Activated T-cell treated with anti-CD3 and anti-CD28 coated beads, Interleukin-2, amount 50 U/mL, for 4 hours (primary cell): ENCODE measurements around the gene IGFBP6. TPM values are rescaled to one million over a fixed set of nuclear protein-coding genes. Genes with fewer than 3 reads are reported as not detected.
"Not testable (repeated sequence)": the region's sequence is repeated elsewhere in the genome, so short reads cannot be mapped to it uniquely, and the experiment has no call there.

Experiments
- ATAC-seq, 2 donors: fragments of 200-7000 bp; cut with Tn5 transposase; one replicate each; pipeline ENCODE4 v1.10.0; 2021
- DNase-seq: peaks from one replicate; pipeline ENCODE4 v3.0.0-alpha.2; 2020
- H3K27me3 Mint-ChIP-seq: one replicate; pipeline ENCODE4 v1.8.0; 2021; ENCODE audit warnings: low read depth, mixed read lengths
- H3K36me3 Mint-ChIP-seq: one replicate; pipeline ENCODE4 v1.8.0; 2022; ENCODE audit warnings: mixed read lengths; ENCODE audit not compliant: insufficient read depth
- H3K4me1 Mint-ChIP-seq: one replicate; pipeline ENCODE4 v1.8.0; 2021; ENCODE audit warnings: low read depth, mixed read lengths
- H3K4me3 Mint-ChIP-seq: one replicate; pipeline ENCODE4 v1.8.0; 2021; ENCODE audit warnings: mild to moderate bottlenecking, moderate library complexity, mixed read lengths
- H3K9me3 Mint-ChIP-seq: one replicate; pipeline ENCODE4 v1.8.0; 2021; ENCODE audit warnings: mixed read lengths
- total RNA-seq, 3 donors: library from RNA; stranded (reverse); gene quantifications; one replicate each; pipeline ENCODE4 v1.2.1, GENCODE V29; 2021

The IGFBP6 gene
- total RNA-seq, 3 donors from 2014 or later, result 0.29 to 0.43 (median 0.38) TPM

DNA sequence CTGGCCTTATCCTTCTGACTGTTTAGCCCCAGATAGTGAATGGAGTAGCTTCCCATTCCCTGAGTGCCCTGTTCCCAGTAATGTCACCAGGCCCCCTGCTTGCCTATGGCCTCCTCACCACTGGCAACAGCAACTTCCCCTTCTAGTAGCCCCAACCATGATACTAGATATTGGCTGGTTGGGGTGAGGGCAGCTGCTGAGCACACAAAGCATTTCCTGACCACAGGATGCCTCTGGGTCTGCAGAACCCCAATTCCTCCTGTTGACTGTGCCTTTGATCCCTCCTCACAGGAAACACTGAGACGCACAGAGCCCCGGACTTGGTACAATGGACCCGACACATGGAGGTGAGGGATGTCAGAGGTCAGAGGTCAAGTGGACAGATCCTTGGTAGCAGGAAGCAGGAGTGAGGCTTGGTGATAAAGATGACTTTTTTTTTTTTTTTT lies 6.4 kb downstream of the IGFBP6 start:
- Mint-ChIP-seq H3K4me1 (peaks cover 35% of the 10 kb centered on the region), H3K36me3 (no peaks in the 10 kb centered on the region), H3K4me3 (no peak overlapping the region), H3K9me3 (no peaks in the 10 kb centered on the region), H3K27me3 (no peaks in the 10 kb centered on the region)
- DNase-seq (no peak), ATAC-seq (no peak)

DNA sequence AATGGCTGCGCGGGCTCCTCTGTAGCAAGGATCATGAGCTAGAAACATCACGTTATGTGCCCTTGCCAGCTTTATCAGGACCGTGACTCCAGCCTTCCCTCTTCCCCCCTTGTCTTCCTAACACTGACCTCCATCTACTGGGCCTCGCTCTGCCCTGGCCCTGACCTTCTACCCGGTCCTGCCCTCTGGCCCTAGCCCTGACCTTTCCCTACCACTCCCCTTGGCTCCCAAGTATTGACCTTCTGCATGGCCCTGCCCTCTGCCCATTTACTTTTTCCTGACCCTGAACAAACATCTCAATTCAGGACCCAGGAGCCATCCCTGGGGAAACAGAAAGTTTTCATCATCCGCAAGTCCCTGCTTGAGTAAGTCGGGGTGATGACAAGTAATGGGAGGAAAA lies 7.8 kb downstream of the IGFBP6 start:
- H3K36me3 Mint-ChIP-seq, result no peaks in the 10 kb centered on the region
- no peaks in the 10 kb centered on the region for H3K27me3 Mint-ChIP-seq
- ATAC-seq, result no peak
- H3K4me3 Mint-ChIP-seq, result no peak overlapping the region
- H3K4me1 Mint-ChIP-seq, result peaks cover 29% of the 10 kb centered on the region
- DNase-seq, result no peak
- H3K9me3 Mint-ChIP-seq, result no peaks in the 10 kb centered on the region

DNA sequence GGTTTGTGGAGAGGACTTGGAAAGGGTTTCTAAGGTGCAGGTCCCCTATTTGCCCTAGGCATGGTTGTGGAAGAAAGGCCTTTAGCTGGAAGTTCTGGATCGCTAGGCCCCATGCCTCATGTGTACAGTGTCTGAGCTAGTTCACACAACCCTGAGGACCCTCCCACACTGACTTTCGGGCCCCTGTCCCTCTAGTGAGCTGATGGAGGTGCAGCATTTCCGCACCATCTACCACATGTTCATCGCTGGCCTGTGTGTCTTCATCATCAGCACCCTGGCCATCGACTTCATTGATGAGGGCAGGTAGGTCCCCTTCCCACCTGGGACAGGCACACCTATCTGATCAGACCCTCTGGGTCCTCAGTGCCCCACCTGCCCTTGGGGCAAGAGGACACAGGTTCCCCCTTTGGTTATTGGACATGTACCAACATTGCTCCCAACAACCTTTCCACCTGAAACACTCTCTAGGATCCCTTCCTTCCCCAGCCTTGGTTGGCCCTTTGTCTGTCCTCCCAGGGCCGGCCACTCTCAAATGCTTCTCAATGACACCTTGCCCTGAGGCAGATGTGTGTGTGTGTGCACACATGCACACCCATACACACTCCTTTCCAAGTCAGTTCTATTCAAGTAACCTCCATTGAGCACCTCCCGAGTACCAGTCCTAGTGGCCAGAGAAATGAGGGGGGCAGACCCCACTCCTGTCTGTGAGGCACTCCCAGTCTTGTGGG lies 8.4 kb downstream of the IGFBP6 start:
- DNase-seq (no peak), ATAC-seq (no peak)
- no peaks in the 10 kb centered on the region for H3K36me3 Mint-ChIP-seq
- no peaks in the 10 kb centered on the region for H3K9me3 Mint-ChIP-seq
- no peaks in the 10 kb centered on the region for H3K27me3 Mint-ChIP-seq
- H3K4me3 Mint-ChIP-seq, result no peak overlapping the region
- H3K4me1 Mint-ChIP-seq, result peaks cover 28% of the 10 kb centered on the region

DNA sequence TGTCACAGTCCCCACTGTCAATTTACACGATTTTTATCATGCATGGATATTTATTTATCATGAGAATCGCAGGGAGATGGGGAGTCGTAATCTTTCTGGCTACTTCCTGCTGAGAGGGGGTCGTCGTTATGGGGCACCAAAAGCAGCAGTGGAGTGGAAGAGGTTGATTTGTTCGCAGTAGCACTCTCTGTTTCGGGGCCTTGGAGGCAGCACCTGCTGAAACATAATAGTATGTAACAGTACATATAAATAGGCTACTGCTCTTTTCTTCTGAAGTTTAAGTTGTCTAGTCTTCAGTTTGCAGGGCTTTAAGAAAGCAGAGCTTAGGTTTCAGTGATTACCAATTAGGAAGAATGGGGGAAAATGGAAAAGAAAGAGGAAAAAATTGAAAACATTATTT lies 9.7 kb downstream of the IGFBP6 start:
- Mint-ChIP-seq H3K27me3 (no peaks in the 10 kb centered on the region), H3K4me1 (peaks cover 22% of the 10 kb centered on the region), H3K9me3 (no peaks in the 10 kb centered on the region), H3K4me3 (no peak overlapping the region), H3K36me3 (no peaks in the 10 kb centered on the region)
- no peak for DNase-seq
- no peak for ATAC-seq

DNA sequence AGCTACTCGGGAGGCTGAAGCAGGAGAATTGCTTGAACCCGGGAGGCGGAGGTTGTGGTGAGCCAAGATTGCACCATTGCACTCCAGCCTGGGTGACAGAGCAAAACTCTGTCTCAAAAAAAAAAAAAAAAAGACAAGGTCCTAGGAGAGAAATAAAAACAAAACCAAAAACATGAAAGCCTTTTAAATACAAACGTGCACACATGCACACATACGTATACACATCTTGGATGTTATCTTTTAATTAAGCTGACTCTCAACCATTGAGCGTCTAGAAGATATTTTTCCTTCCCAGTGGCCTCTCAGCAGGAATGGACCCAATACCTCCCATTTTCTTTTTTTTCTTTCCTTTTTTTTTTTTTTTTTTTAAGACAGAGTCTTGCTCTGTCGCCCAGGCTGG lies 15.0 kb downstream of the IGFBP6 start:
- not testable (repeated sequence) for H3K4me3 Mint-ChIP-seq, H3K36me3 Mint-ChIP-seq, DNase-seq, H3K4me1 Mint-ChIP-seq, ATAC-seq, H3K9me3 Mint-ChIP-seq, H3K27me3 Mint-ChIP-seq

DNA sequence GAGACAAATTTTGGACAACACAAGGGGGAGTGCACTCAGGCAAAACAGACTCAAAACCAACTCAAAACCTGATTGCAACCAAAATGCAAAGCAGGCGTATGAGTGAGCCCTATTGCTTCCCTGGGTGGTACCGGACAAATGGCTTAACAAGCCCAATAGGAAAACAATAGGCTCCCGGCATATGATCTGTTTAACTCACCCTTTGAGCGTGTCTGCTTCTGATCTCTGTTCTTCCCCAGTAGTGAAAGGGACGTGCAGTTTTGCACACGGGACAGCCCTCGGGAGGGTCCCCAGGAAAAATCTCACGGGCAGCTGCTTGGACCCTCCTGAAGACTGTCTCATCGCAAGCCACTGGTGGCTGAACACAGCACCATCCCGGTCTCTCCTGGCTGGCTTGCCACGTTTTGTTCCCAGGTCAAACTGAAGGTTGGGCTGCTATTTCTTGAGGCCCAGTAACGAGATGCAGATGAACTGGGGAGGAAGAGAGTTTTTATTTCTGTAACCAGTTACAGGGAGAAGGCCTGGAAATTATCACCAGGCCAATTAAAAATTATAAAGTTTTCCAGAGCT lies 15.8 kb downstream of the IGFBP6 start:
- no peak overlapping the region for H3K4me3 Mint-ChIP-seq
- no peaks in the 10 kb centered on the region for H3K4me1 Mint-ChIP-seq
- H3K27me3 Mint-ChIP-seq, result no peaks in the 10 kb centered on the region
- no peaks in the 10 kb centered on the region for H3K9me3 Mint-ChIP-seq
- DNase-seq (no peak), ATAC-seq (no peak)
- H3K36me3 Mint-ChIP-seq, result no peaks in the 10 kb centered on the region

DNA sequence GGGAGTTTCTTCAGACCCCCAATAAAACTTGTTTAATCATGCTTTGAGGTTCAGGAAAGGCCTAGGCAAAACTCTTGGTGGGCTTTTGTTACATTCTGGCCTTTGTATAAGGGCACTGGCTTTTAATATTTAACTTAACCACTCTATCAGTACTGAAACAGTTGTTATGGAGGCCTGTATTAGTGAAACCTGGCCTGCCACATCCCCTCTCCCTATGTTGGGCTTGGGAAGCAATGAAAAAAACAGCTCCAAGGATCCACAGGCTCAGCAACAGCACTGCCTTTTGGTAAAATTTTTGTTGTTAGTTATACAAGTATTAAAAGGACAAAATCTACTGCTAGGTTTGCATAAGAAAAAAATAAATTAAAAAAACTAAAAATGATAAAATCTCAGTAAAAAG lies 16.5 kb downstream of the IGFBP6 start:
- DNase-seq, result no peak
- Mint-ChIP-seq H3K4me3 (no peak overlapping the region), H3K36me3 (no peaks in the 10 kb centered on the region), H3K27me3 (no peaks in the 10 kb centered on the region), H3K9me3 (no peaks in the 10 kb centered on the region), H3K4me1 (no peaks in the 10 kb centered on the region)
- no peak for ATAC-seq

DNA sequence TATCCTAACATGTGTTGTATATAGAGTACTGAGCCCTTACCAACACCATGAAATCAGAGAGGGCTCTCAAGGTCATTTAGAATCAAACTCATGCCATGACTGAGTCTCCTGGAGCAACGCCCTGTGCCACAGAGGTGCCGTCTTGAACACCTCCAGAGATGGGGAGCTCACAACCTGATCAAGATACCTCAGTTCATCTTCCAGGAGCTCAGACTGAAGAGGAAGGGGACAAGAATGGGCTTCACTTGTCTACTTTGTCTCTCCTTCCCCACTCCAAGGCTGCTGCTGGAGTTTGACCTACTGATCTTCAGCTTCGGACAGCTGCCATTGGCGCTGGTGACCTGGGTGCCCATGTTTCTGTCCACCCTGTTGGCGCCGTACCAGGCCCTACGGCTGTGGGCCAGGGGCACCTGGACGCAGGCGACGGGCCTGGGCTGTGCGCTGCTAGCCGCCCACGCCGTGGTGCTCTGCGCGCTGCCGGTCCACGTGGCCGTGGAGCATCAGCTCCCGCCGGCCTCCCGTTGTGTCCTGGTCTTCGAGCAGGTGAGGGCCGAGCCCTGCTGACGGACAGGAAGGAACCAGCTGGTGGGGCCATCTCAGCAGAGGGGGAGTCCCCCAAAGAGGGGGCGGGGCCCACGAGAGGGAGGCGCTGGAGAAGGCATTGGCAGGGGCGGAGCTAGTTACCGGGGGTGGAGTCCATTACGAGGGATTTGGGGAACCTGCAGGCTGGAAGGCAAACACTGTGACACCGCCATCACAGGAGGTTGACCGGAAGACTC lies 17.8 kb downstream of the IGFBP6 start:
- Mint-ChIP-seq H3K27me3 (no peaks in the 10 kb centered on the region), H3K4me1 (no peaks in the 10 kb centered on the region), H3K36me3 (no peaks in the 10 kb centered on the region), H3K9me3 (no peaks in the 10 kb centered on the region), H3K4me3 (no peak overlapping the region)
- DNase-seq, result no peak
- no peak for ATAC-seq

DNA sequence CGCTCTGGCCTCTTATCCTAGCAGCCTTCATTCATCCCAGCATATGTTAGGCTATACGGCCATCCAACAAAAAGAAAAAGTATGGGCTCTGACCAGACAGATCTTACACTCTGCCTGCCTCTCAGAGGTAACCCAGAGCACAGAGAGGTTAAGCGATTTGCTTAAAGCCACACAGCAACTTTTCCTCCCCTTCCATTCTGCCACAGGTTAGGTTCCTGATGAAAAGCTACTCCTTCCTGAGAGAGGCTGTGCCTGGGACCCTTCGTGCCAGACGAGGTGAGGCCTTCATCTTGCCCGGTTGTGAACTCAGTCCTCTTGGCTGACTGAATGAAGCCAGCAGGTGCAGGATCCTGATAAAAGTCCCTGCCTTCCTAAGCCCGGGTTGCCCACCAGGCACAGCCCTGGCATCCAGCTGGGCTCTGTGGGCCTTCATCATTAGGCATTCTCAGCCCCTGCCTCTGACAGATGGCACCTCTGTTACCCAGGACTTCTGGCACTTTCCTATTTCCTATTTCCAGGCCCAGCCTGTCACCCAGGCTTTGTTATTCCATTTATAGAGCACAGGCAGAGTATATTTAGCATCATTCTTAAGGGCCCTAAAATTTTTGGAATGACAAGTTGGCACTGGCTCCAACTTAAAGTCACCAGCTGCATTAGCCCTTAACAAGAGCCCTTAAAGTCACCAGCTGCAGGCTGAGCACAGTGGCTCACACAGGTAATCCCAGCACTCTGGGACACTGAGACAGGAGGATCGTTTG lies 18.6 kb downstream of the IGFBP6 start:
- Mint-ChIP-seq H3K27me3 (no peaks in the 10 kb centered on the region), H3K4me3 (no peak overlapping the region), H3K36me3 (no peaks in the 10 kb centered on the region), H3K9me3 (no peaks in the 10 kb centered on the region), H3K4me1 (no peaks in the 10 kb centered on the region)
- DNase-seq, result no peak
- no peak for ATAC-seq

DNA sequence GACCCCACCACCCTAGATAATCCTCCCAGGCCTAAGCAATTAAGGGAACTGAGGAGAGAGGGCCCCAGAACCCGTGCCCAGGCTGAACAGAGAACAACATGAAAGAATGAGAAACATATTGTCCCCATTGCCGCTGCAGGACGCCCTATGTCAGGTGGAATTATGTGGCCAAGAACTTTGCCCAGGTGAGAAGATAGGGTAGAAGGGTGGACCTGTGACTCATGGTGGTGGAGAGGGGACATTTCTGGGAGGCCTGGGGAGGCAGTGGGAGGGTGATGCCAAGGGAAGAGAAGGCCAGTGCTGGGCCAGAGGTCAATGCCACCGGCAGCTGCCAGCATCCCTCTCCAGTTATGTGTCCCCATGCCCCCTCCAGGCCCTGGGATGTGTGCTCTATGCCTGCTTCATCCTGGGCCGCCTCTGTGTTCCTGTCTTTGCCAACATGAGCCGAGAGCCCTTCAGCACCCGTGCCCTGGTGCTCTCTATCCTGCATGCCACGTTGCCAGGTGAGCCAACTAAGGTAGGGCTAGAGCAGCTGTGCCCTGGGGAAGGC lies 21.4 kb downstream of the IGFBP6 start:
- H3K36me3 Mint-ChIP-seq, result no peaks in the 10 kb centered on the region
- no peaks in the 10 kb centered on the region for H3K27me3 Mint-ChIP-seq
- DNase-seq (no peak), ATAC-seq (no peak)
- H3K9me3 Mint-ChIP-seq, result no peaks in the 10 kb centered on the region
- no peak overlapping the region for H3K4me3 Mint-ChIP-seq
- no peaks in the 10 kb centered on the region for H3K4me1 Mint-ChIP-seq

DNA sequence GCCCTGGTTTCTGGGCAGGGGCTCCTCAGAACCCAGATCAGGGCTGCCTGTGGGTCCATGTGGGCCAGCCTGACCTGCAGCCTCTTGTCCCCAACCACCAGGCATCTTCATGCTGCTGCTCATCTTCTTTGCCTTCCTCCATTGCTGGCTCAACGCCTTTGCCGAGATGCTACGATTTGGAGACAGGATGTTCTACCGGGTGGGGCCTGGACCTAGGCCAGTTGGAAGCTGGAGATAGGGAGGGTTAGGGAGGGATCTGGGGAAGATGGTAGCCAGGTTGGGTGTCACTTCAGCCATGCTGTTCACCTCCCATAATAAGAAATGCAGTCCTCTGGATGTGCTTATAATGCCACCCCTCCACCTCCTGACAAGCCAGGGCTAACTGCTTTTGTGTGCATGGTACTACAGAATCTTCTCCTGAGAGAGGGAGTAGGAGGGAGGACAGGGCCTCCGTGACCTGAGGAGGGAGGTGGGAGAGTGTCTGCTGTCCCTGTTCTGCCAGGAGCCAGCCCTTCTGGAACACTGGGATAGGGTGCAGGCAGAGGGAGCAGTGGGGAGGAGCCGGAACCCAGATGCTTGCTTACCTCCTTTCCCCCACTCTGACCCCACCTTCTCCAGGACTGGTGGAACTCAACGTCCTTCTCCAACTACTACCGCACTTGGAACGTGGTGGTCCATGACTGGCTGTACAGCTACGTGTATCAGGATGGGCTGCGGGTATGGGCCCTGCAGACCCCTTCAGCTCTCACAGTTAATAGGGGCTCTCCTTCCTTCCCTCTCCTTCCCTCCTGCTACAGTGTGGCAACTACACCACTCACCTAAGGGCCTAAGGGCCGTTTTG lies 23.4 kb downstream of the IGFBP6 start:
- Mint-ChIP-seq H3K36me3 (no peaks in the 10 kb centered on the region), H3K9me3 (no peaks in the 10 kb centered on the region), H3K27me3 (no peaks in the 10 kb centered on the region), H3K4me1 (no peaks in the 10 kb centered on the region), H3K4me3 (no peak overlapping the region)
- ATAC-seq, result no peak
- no peak for DNase-seq

DNA sequence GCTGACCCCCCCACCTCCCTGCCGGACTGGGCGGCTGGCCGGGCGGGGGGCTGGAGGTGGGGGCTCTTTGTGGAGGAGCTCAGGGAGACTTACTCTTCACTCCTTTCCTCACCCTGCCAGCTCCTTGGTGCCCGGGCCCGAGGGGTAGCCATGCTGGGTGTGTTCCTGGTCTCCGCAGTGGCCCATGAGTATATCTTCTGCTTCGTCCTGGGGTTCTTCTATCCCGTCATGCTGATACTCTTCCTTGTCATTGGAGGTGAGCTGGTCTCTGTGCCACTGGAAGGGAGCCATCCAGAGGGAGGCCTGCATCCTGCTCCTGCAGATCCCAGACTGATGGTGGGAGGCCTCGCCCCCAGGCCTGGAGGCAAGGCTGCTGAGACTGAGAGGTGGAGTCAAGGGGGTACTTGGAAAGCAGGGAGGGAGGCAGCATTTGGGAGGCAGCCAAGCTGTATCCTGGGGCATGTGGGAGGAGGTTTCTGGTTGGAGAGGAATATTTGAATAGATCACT lies 25.5 kb downstream of the IGFBP6 start:
- Mint-ChIP-seq H3K36me3 (no peaks in the 10 kb centered on the region), H3K4me3 (no peak overlapping the region), H3K27me3 (no peaks in the 10 kb centered on the region), H3K9me3 (no peaks in the 10 kb centered on the region), H3K4me1 (no peaks in the 10 kb centered on the region)
- DNase-seq (no peak), ATAC-seq (no peak)

DNA sequence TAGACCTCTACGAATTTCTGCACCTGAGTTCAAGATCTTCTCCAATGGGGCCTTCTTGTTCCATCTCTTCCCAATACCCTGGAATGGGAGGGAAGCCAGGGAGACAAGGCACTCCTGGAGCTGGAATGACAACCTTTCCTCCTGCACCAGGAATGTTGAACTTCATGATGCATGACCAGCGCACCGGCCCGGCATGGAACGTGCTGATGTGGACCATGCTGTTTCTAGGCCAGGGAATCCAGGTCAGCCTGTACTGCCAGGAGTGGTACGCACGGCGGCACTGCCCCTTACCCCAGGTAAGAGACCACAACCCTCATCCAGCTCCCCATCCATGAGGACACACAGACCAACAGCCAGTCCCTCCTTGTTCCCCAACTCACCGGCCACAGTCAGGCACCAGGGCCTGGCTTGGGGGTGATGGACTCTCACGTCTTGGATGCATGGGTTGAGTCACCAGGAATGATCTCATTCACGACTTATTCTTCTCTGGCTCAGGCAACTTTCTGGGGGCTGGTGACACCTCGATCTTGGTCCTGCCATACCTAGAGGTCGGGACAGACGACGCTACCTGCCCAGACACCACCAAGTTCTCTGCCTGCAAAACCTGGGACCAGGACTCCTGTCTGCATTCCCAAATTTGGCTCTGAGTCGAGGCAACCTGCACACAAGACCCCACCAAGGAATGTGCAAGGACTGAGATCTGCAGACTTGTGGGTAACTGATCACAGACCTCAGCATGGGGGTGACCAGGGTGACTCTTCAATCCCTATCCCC lies 26.3 kb downstream of the IGFBP6 start:
- Mint-ChIP-seq H3K36me3 (no peaks in the 10 kb centered on the region), H3K9me3 (no peaks in the 10 kb centered on the region), H3K4me3 (no peak overlapping the region), H3K27me3 (no peaks in the 10 kb centered on the region), H3K4me1 (no peaks in the 10 kb centered on the region)
- DNase-seq (no peak), ATAC-seq (no peak)
